ENCODE data around the gene GDPD5. TPM values are rescaled to one million over a fixed set of nuclear protein-coding genes. Genes with fewer than 3 reads are reported as not detected.

GDPD5 gene
- total RNA-seq, 1 donor from 2014 or later: 4.4 TPM

DNA sequence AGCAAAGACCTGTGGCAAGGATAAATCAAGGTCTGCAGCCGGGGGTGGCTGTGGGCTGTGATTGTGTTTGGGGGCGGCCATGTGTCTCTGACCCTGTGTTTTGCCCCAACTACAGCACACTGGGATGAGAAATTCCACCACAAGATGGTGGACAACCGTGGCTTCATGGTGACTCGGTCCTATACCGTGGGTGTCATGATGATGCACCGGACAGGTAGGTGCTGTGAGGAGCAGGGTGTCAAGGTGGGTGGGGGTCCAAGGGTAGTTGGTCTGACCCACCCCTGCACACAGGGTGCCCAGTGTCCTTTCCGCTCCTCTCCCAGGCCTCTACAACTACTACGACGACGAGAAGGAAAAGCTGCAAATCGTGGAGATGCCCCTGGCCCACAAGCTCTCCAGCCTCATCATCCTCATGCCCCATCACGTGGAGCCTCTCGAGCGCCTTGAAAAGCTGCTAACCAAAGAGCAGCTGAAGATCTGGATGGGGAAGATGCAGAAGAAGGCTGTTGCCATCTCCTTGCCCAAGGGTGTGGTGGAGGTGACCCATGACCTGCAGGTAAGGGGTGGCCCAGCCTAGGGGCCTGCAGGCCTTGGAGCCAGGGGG is 43.0 kb upstream of the GDPD5 start:
- no peak overlapping the region for H3K27ac ChIP-seq (replicated peaks)
- DNase-seq: no peak

DNA sequence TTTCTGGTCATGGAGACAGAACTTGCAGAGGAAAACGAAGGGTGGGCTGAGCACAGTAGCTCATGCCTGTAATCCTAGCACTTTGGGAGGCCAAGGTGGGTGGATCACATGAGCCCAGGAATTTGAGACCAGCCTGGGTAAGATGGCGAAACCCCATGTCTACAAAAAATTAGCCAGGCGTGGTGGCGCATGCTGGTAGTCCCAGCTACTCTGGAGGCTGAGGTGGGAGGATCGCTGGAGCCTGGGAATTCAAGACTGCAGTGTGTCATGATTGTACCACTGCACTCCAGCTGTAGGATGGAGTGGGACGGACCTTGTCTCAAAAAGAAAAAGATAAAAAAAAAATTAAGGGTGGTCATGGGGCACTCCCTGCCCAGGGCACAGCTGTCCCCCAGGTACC is 42.2 kb upstream of the GDPD5 start:
- no peak overlapping the region for H3K4me3 ChIP-seq
- no peaks in the 10 kb centered on the region for H3K27me3 ChIP-seq (ENCODE audit: low read depth)
- intact Hi-C loops (cut with micrococcal nuclease): no loop called here
- H3K9me3 ChIP-seq (replicated peaks): no peaks in the 10 kb centered on the region
- DNase-seq: no peak
- peak overlapping the region; percentile 15 for H3K27ac ChIP-seq (replicated peaks)
- H3K36me3 ChIP-seq: peaks cover 86% of the 10 kb centered on the region
- peaks cover 100% of the 10 kb centered on the region for H3K4me1 ChIP-seq
- TF ChIP-seq, protein P1, sequence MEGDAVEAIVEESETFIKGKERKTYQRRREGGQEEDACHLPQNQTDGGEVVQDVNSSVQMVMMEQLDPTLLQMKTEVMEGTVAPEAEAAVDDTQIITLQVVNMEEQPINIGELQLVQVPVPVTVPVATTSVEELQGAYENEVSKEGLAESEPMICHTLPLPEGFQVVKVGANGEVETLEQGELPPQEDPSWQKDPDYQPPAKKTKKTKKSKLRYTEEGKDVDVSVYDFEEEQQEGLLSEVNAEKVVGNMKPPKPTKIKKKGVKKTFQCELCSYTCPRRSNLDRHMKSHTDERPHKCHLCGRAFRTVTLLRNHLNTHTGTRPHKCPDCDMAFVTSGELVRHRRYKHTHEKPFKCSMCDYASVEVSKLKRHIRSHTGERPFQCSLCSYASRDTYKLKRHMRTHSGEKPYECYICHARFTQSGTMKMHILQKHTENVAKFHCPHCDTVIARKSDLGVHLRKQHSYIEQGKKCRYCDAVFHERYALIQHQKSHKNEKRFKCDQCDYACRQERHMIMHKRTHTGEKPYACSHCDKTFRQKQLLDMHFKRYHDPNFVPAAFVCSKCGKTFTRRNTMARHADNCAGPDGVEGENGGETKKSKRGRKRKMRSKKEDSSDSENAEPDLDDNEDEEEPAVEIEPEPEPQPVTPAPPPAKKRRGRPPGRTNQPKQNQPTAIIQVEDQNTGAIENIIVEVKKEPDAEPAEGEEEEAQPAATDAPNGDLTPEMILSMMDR (IDR thresholded peaks at IDR 0.05; ENCODE audit: borderline replicate concordance): no peak

More for the DNA sequence above, 43.0 kb upstream of the GDPD5 start:
- Histone ChIP-seq H3K9me3 (replicated peaks) (no peaks in the 10 kb centered on the region), H3K36me3 (peaks cover 91% of the 10 kb centered on the region), H3K4me3 (no peak overlapping the region), H3K27me3 (ENCODE audit: low read depth) (no peaks in the 10 kb centered on the region), H3K4me1 (peaks cover 97% of the 10 kb centered on the region)
- TF ChIP-seq, protein P1 (IDR thresholded peaks at IDR 0.05; ENCODE audit: borderline replicate concordance): no peak
- intact Hi-C loops (cut with micrococcal nuclease): no loop called here

GRCh38 chr11:75566763-75567279 is 41.1 kb upstream of the GDPD5 start:
- no peak for DNase-seq
- Histone ChIP-seq H3K27me3 (ENCODE audit: low read depth) (no peaks in the 10 kb centered on the region), H3K27ac (replicated peaks) (peak overlapping the region; percentile 15), H3K4me1 (peaks cover 100% of the 10 kb centered on the region), H3K4me3 (peak overlapping the region; percentile 90), H3K36me3 (peaks cover 75% of the 10 kb centered on the region), H3K9me3 (replicated peaks) (no peaks in the 10 kb centered on the region)
- intact Hi-C loops (cut with micrococcal nuclease): no loop called here
- TF ChIP-seq, protein P1 (IDR thresholded peaks at IDR 0.05; ENCODE audit: borderline replicate concordance): no peak

DNA sequence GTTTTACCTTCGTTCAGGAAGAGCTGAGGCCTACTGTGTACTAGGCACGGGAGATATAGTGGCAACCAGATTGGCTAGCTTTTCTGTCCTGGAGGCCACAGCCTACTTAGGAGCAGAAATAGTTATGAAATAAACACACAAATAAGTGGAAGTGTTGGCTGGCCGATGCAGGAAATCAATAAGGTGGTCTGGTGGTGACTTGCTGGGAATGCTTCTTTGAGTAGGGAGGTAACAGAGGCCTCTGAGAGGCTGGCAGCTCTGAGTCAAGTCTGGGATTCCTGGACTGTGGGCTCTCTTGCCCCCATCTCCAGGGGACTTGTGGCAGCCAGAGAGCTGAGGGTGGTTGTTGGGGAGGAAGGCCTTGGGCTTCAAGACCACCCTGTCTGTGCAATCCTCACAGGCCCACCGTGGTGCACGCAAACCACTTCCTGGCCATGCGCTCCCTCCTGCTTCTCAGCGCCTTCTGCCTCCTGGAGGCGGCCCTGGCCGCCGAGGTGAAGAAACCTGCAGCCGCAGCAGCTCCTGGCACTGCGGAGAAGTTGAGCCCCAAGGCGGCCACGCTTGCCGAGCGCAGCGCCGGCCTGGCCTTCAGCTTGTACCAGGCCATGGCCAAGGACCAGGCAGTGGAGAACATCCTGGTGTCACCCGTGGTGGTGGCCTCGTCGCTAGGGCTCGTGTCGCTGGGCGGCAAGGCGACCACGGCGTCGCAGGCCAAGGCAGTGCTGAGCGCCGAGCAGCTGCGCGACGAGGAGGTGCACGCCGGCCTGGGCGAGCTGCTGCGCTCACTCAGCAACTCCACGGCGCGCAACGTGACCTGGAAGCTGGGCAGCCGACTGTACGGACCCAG is 40.4 kb upstream of the GDPD5 start:
- TF ChIP-seq, protein P1 (IDR thresholded peaks at IDR 0.05; ENCODE audit: borderline replicate concordance): no peak
- peaks cover 100% of the 10 kb centered on the region for H3K4me1 ChIP-seq
- peak overlapping the region; percentile 100 for H3K27ac ChIP-seq (replicated peaks)
- intact Hi-C loops (cut with micrococcal nuclease): no loop called here
- peak overlapping the region; percentile 90 for H3K4me3 ChIP-seq
- H3K9me3 ChIP-seq (replicated peaks): no peaks in the 10 kb centered on the region
- no peak for DNase-seq
- H3K36me3 ChIP-seq: peaks cover 68% of the 10 kb centered on the region
- no peaks in the 10 kb centered on the region for H3K27me3 ChIP-seq (ENCODE audit: low read depth)

DNA sequence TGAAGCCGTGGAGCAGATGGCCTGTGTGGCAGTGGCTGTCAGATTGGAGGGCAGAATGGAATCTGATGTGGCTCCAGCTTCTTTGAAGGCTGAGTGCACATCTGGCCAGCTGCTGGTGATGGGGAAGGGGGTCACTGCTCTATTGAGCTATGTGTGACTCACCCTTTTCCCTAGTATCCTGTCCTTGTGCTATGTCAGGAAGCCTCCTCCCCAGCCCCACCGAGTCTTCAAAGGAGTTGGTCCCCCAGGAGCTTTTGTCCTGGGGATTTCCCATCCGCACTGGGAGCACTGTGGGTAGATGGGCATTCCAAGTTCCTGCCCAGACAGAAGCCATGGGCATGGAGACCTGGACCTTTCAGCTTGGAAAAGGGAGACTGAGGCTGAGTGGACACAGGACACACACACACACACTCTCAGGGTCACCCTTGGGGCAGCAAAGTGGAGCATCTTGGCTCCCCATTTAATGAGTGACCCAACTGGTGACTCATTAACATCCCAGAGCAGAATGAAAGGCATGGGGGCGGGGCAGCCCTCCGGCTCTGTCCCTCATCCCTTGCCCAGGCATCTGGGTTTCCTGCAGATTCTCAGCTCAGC is 39.6 kb upstream of the GDPD5 start:
- Histone ChIP-seq H3K27me3 (ENCODE audit: low read depth) (no peaks in the 10 kb centered on the region), H3K4me3 (peak overlapping the region; percentile 90), H3K4me1 (peaks cover 100% of the 10 kb centered on the region), H3K36me3 (peaks cover 60% of the 10 kb centered on the region), H3K9me3 (replicated peaks) (no peaks in the 10 kb centered on the region), H3K27ac (replicated peaks) (peak overlapping the region; percentile 100)
- DNase-seq: peak; percentile 69
- intact Hi-C loops (cut with micrococcal nuclease): no loop called here
- TF ChIP-seq, protein P1 (IDR thresholded peaks at IDR 0.05; ENCODE audit: borderline replicate concordance): no peak
